CD14-positive monocyte (primary cell): Measurements from ENCODE around the gene OXER1. TPM values are rescaled to one million over a fixed set of nuclear protein-coding genes. Genes with fewer than 3 reads are reported as not detected.

Experiments
- DNase-seq, 3 donors: peaks; one replicate each; pipeline ENCODE4 v3.0.0-alpha.2; 2011 to 2022
- H2AFZ ChIP-seq: 2 replicates; pipeline ENCODE4 v1.6.0; 2012; ENCODE audit warnings: mild to moderate bottlenecking, low read depth, low read length, inconsistent platforms; ENCODE audit not compliant: insufficient read depth, poor library complexity, severe bottlenecking
- H3K27ac ChIP-seq, 2 donors: 1 replicate in 1 of 2; 2 replicates in 1 of 2; pipeline ENCODE4 v1.5.1; 2012 to 2013; ENCODE audit warnings: low read length in 2 of 2, control low read depth in 1 of 2, inconsistent platforms in 1 of 2, low read depth in 1 of 2, mild to moderate bottlenecking in 1 of 2
- H3K27me3 ChIP-seq, 2 donors: one replicate each; pipeline versions ENCODE4 v1.6.0 to v1.6.1; 2011 to 2013; ENCODE audit warnings: low read length in 2 of 2; ENCODE audit not compliant: control insufficient read depth in 2 of 2, insufficient read depth in 2 of 2
- H3K36me3 ChIP-seq, 2 donors: replicated peaks in 1 of 2; 1 replicate in 1 of 2; 2 replicates in 1 of 2; pipeline versions ENCODE4 v1.5.1 to v1.6.1; 2012 to 2013; ENCODE audit warnings: low read length in 2 of 2, control low read depth in 1 of 2, inconsistent platforms in 1 of 2, mild to moderate bottlenecking in 1 of 2; ENCODE audit not compliant: insufficient read depth in 2 of 2, control insufficient read depth in 1 of 2
- H3K4me1 ChIP-seq, 2 donors: 1 replicate in 1 of 2; 2 replicates in 1 of 2; pipeline versions ENCODE4 v1.5.1 to v1.6.1; 2012 to 2013; ENCODE audit warnings: low read length in 2 of 2, control low read depth in 1 of 2, inconsistent platforms in 1 of 2, mild to moderate bottlenecking in 1 of 2, moderate library complexity in 1 of 2; ENCODE audit not compliant: insufficient read depth in 2 of 2, control insufficient read depth in 1 of 2
- H3K4me2 ChIP-seq: replicated peaks from 2 replicates; pipeline ENCODE3; 2012; ENCODE audit warnings: low read length, moderate library complexity, mild to moderate bottlenecking; ENCODE audit not compliant: poor library complexity, severe bottlenecking; ENCODE audit errors: extremely low read depth
- H3K4me3 ChIP-seq, 3 experiments: fragments of 200-600 bp in 1 of 3; sonication (generic) in 1 of 3; replicated peaks in 1 of 3; 1 replicate in 2 of 3; 2 replicates in 1 of 3; pipeline ENCODE4 v1.5.1; 2011 to 2013; ENCODE audit warnings: low read length in 3 of 3, mild to moderate bottlenecking in 3 of 3, control low read depth in 2 of 3, low read depth in 2 of 3, inconsistent platforms in 1 of 3, moderate library complexity in 1 of 3
- H3K79me2 ChIP-seq: 2 replicates; pipeline ENCODE4 v1.6.0; 2012; ENCODE audit warnings: mild to moderate bottlenecking, control low read depth, inconsistent platforms, low read length, moderate library complexity; ENCODE audit not compliant: insufficient read depth
- H3K9ac ChIP-seq: 2 replicates; pipeline ENCODE4 v1.6.0; 2017; ENCODE audit warnings: low read length, mild to moderate bottlenecking; ENCODE audit not compliant: insufficient read depth, poor library complexity, severe bottlenecking
- H3K9me3 ChIP-seq, 2 donors: replicated peaks in 1 of 2; 1 replicate in 1 of 2; 2 replicates in 1 of 2; pipeline versions ENCODE4 v1.5.1 to v1.6.1; 2012 to 2013; ENCODE audit warnings: low read length in 2 of 2, control low read depth in 1 of 2; ENCODE audit not compliant: control insufficient read depth in 1 of 2, insufficient read depth in 1 of 2
- H4K20me1 ChIP-seq: 2 replicates; pipeline ENCODE4 v1.6.0; 2012; ENCODE audit warnings: mild to moderate bottlenecking, low read length, control low read depth, moderate library complexity; ENCODE audit not compliant: insufficient read depth
- H3K27ac Mint-ChIP-seq, 7 donors: one replicate each; pipeline ENCODE4 v1.8.0; 2020; ENCODE audit warnings: mild to moderate bottlenecking in 7 of 7, mixed read lengths in 7 of 7, moderate library complexity in 6 of 7, inconsistent platforms in 2 of 7
- H3K27me3 Mint-ChIP-seq, 3 donors: one replicate each; pipeline ENCODE4 v1.8.0; 2021 to 2022; ENCODE audit warnings: low read depth in 3 of 3, mild to moderate bottlenecking in 3 of 3, mixed read lengths in 3 of 3, moderate library complexity in 3 of 3, inconsistent platforms in 1 of 3
- H3K36me3 Mint-ChIP-seq, 2 donors: one replicate each; pipeline ENCODE4 v1.8.0; 2020; ENCODE audit warnings: mixed read lengths in 2 of 2, inconsistent platforms in 1 of 2, mild to moderate bottlenecking in 1 of 2
- H3K4me1 Mint-ChIP-seq: one replicate; pipeline ENCODE4 v1.8.0; 2020; ENCODE audit warnings: mild to moderate bottlenecking, mixed read lengths
- H3K4me3 Mint-ChIP-seq, 2 donors: one replicate each; pipeline ENCODE4 v1.8.0; 2020; ENCODE audit warnings: mild to moderate bottlenecking in 2 of 2, mixed read lengths in 2 of 2, moderate library complexity in 1 of 2
- H3K9me3 Mint-ChIP-seq, 7 donors: one replicate each; pipeline ENCODE4 v1.8.0; 2020 to 2022; ENCODE audit warnings: mixed read lengths in 7 of 7, mild to moderate bottlenecking in 6 of 7, moderate library complexity in 6 of 7, inconsistent platforms in 2 of 7
- WGBS: methylation state at CpG from one replicate; pipeline ENCODE4 v1.1.5; 2013; ENCODE audit warnings: missing lambda C conversion rate; ENCODE audit not compliant: insufficient coverage; 5-methylcytosine and 5-hydroxymethylcytosine counted together
- intact Hi-C, 2 donors: fragments of 100-400 bp; cut with micrococcal nuclease; formaldehyde crosslinking; loops; one replicate each; pipeline versions ENCODE4 v1.15.0 to v1.15.1; 2023
- polyA plus RNA-seq, 3 donors: library from polyadenylated mRNA; depleted of rRNA in 1 of 3; unstranded in 2 of 3; stranded (reverse) in 1 of 3; fragments of 300-500 nt in 2 of 3; fragments of >200 nt in 1 of 3; fragmentation: Illumina TruSeq in 2 of 3; gene quantifications; 1 replicate in 2 of 3; 2 replicates in 1 of 3; pipeline ENCODE4 v1.2.3, GENCODE V29; 2012 to 2021
- TF ChIP-seq, protein P1 (sequence below): fragments of 200-600 bp; IDR thresholded peaks from one replicate; pipeline ENCODE4 v1.8.0; 2022; ENCODE audit warnings: antibody characterized with exemption, mild to moderate bottlenecking

The OXER1 gene
- polyA plus RNA-seq, 3 donors, result 3.8 to 13.3 (median 5.7) TPM

DNA sequence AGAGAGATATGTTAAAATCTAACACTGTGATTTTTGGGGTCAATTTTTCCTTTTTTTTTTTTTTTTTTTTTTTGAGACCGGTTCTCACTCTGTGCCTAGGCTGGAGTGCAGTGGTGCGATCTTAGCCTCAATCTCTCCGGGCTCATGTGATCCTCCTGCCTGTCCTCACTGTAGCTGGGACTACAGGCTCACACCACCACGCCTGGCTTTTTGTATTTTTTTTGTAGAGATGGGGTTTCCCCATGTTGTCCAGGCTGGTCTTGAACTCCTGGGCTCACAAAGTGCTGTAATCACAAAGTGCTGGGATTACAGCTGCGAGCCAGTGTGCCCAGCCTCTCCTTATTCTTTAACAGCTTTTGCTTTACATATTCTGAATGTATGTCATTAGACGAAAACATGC, 31.3 kb upstream of the OXER1 start:
- Histone ChIP-seq H4K20me1 (peaks cover 10% of the 10 kb centered on the region), H3K27ac (no peak overlapping the region), H3K36me3 (peaks cover 11 to 38% of the 10 kb centered on the region in 2 donors), H3K4me2 (no peak overlapping the region), H3K9me3 (no peaks in the 10 kb centered on the region), H3K79me2 (peaks cover 56% of the 10 kb centered on the region), H3K27me3 (no peaks in the 10 kb centered on the region), H3K4me3 (no peak overlapping the region), H3K4me1 (peaks cover 30 to 41% of the 10 kb centered on the region in 2 donors), H2AFZ (no peak overlapping the region), H3K9ac (no peak overlapping the region)
- H3K9me3 Mint-ChIP-seq, result no peaks in the 10 kb centered on the region
- no peak overlapping the region for H3K27ac Mint-ChIP-seq
- intact Hi-C loops, result no loop called here
- peaks cover 0 to 3% (median 2%) of the 10 kb centered on the region in 3 donors for H3K27me3 Mint-ChIP-seq
- TF ChIP-seq, protein P1, sequence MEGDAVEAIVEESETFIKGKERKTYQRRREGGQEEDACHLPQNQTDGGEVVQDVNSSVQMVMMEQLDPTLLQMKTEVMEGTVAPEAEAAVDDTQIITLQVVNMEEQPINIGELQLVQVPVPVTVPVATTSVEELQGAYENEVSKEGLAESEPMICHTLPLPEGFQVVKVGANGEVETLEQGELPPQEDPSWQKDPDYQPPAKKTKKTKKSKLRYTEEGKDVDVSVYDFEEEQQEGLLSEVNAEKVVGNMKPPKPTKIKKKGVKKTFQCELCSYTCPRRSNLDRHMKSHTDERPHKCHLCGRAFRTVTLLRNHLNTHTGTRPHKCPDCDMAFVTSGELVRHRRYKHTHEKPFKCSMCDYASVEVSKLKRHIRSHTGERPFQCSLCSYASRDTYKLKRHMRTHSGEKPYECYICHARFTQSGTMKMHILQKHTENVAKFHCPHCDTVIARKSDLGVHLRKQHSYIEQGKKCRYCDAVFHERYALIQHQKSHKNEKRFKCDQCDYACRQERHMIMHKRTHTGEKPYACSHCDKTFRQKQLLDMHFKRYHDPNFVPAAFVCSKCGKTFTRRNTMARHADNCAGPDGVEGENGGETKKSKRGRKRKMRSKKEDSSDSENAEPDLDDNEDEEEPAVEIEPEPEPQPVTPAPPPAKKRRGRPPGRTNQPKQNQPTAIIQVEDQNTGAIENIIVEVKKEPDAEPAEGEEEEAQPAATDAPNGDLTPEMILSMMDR, result no peak
- H3K4me3 Mint-ChIP-seq, result no peak overlapping the region
- peaks cover 48 to 51% of the 10 kb centered on the region in 2 donors for H3K36me3 Mint-ChIP-seq
- peaks cover 49% of the 10 kb centered on the region for H3K4me1 Mint-ChIP-seq
- 96% methylated on average over 3 of the region's 6 CpGs for WGBS
- DNase-seq, result no peak

DNA sequence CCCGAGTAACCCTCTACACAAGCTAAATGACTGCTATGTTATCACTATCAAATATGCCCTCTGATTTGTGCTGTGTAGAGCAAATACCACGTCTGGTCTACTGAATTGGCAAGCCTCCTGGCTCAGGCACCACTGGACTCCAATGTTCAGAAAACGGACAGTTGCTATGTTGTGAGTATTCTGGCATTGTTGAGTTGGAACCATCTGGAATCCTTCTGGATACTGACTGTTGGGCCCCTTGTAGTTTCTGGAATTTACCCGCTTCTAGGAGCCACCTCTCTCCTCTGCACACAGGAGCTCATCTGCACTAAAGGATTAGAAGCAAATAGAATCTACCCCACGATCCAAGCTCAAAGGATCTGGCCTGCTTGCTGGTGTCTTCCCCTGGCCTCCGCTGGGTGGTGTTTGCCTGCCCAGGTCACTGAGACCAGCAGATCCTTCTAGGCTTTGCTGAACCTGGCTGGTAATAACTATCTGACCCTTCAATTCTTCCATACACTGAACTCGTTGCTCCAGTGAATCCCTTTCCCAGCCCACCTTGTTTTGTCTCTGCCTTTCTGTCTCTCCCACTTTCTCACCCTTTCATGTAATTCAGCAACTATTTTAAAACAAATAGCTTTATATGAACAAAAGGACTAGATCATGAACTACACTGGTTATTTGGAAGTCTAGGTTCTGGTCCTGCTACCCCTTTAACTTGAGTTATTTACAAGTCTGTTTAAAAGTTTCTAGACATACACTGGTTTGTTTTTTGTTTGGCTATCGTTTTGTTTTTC, 30.5 kb upstream of the OXER1 start:
- peaks cover 42% of the 10 kb centered on the region for H3K4me1 Mint-ChIP-seq
- Histone ChIP-seq H3K9ac (no peak overlapping the region), H3K9me3 (no peaks in the 10 kb centered on the region), H3K4me1 (peaks cover 26 to 35% of the 10 kb centered on the region in 2 donors), H3K36me3 (peaks cover 11 to 30% of the 10 kb centered on the region in 2 donors), H3K4me3 (peak overlapping the region in 1 of 3 experiments; percentile 87), H3K79me2 (peaks cover 56% of the 10 kb centered on the region), H2AFZ (no peak overlapping the region), H3K4me2 (peak overlapping the region; percentile 85), H3K27ac (no peak overlapping the region), H3K27me3 (no peaks in the 10 kb centered on the region), H4K20me1 (peaks cover 5% of the 10 kb centered on the region)
- WGBS, result 87% methylated on average over 5 of the region's 8 CpGs
- no peaks in the 10 kb centered on the region for H3K9me3 Mint-ChIP-seq
- H3K27me3 Mint-ChIP-seq, result peaks cover 0 to 3% (median 2%) of the 10 kb centered on the region in 3 donors
- intact Hi-C loops, result no loop called here
- TF ChIP-seq, protein P1, result no peak
- DNase-seq, result no peak
- H3K27ac Mint-ChIP-seq, result peak overlapping the region in 3 of 7 donors; percentile 10 to 58 (median 16)
- peaks cover 41 to 44% of the 10 kb centered on the region in 2 donors for H3K36me3 Mint-ChIP-seq
- peak overlapping the region; percentile 1 to 41 for H3K4me3 Mint-ChIP-seq
